K562 (cell line): ENCODE results near the gene PNPLA2. TPM values are rescaled to one million over a fixed set of nuclear protein-coding genes. Genes with fewer than 3 reads are reported as not detected.

Experiments used
- ATF1 ChIP-seq, 2 experiments: fragments of 450-650 bp in 1 of 2; IDR thresholded peaks; 2 replicates each; pipeline ENCODE4 v1.6.1; 2016; ENCODE audit warnings: missing compliant biosample characterization in 1 of 2, missing genetic modification characterization in 1 of 2
- CBFA2T2 ChIP-seq: fragments of 450-650 bp; conservative IDR thresholded peaks from 2 replicates; pipeline ENCODE4 v1.6.1; 2017; ENCODE audit warnings: mild to moderate bottlenecking
- CXXC5 ChIP-seq: fragments of 250-450 bp; sonication (Bioruptor Pico); IDR thresholded peaks from 2 replicates; pipeline ENCODE4 v1.8.0; 2022; ENCODE audit warnings: inconsistent platforms, mild to moderate bottlenecking, moderate library complexity
- FOXJ3 ChIP-seq: sonication (generic); formaldehyde crosslinking; IDR thresholded peaks from 2 replicates; pipeline ENCODE4 v1.4.0; 2020; ENCODE audit warnings: mild to moderate bottlenecking, missing genetic modification reagents
- GATAD2A ChIP-seq: fragments of 450-650 bp; IDR thresholded peaks from 2 replicates; pipeline ENCODE4 v1.6.1; 2017
- HDAC3 ChIP-seq: fragments of 450-650 bp; IDR thresholded peaks from 2 replicates; pipeline ENCODE4 v1.6.1; 2018; ENCODE audit warnings: borderline replicate concordance, mild to moderate bottlenecking, moderate library complexity; ENCODE audit not compliant: partially characterized antibody
- HNRNPL ChIP-seq: fragments of 200-400 bp; formaldehyde crosslinking; IDR thresholded peaks from 2 replicates; pipeline ENCODE4 v1.6.1; 2017; ENCODE audit warnings: low read depth, mild to moderate bottlenecking, low read length
- HOXB6 ChIP-seq: fragments of 250-450 bp; sonication (Bioruptor Pico); IDR thresholded peaks from 2 replicates; pipeline ENCODE4 v1.5.1; 2022; ENCODE audit warnings: mild to moderate bottlenecking, borderline replicate concordance
- JUN ChIP-seq, 2 experiments: sonication (generic) in 1 of 2; formaldehyde crosslinking in 1 of 2; IDR thresholded peaks; 2 replicates each; pipeline versions ENCODE4 v1.6.1 to v1.8.0; 2012 to 2022; ENCODE audit warnings: borderline replicate concordance in 2 of 2, mild to moderate bottlenecking in 2 of 2, improper control_type of control experiment in 1 of 2, low read depth in 1 of 2, low read length in 1 of 2, missing genetic modification reagents in 1 of 2
- MBD2 ChIP-seq: sonication (generic); IDR thresholded peaks from 2 replicates; pipeline ENCODE4 v1.6.1; 2016; ENCODE audit warnings: low read depth, borderline replicate concordance
- MTA3 ChIP-seq: fragments of 450-650 bp; formaldehyde crosslinking; IDR thresholded peaks from 2 replicates; pipeline ENCODE4 v1.6.1; 2017; ENCODE audit warnings: mild to moderate bottlenecking, borderline replicate concordance
- POLR3A ChIP-seq: IDR thresholded peaks from 2 replicates; pipeline ENCODE4 v1.6.1; 2011; ENCODE audit warnings: borderline replicate concordance, mild to moderate bottlenecking, moderate library complexity; ENCODE audit not compliant: insufficient read length, insufficient read depth; ENCODE audit errors: extremely low read depth
- SUPT5H ChIP-seq: fragments of 450-650 bp; IDR thresholded peaks from 2 replicates; pipeline ENCODE4 v1.6.1; 2016
- TEAD1 ChIP-seq, 2 experiments: fragments of 450-650 bp in 1 of 2; sonication (generic) in 1 of 2; formaldehyde crosslinking; IDR thresholded peaks; 2 replicates each; pipeline versions ENCODE4 v1.4.0 to v1.8.0; 2020 to 2022; ENCODE audit warnings: mild to moderate bottlenecking in 2 of 2, missing genetic modification reagents in 1 of 2
- ZNF174 ChIP-seq: fragments of 250-450 bp; sonication (Bioruptor Pico); IDR thresholded peaks from 2 replicates; pipeline ENCODE4 v1.4.0; 2020; ENCODE audit warnings: mild to moderate bottlenecking
- ZNF282 ChIP-seq: sonication (generic); formaldehyde crosslinking; IDR thresholded peaks from 2 replicates; pipeline ENCODE4 v1.8.1; 2023; ENCODE audit warnings: missing genetic modification reagents
- polyA plus RNA-seq, 8 experiments: library from polyadenylated mRNA; depleted of rRNA in 4 of 8; stranded (reverse) in 5 of 8; unstranded in 3 of 8; fragments of >200 nt; fragmentation: Nextera tagmentation in 2 of 8; fragmentation: Illumina TruSeq in 1 of 8; extraction: Ambion mirVana in 2 of 8; extraction: Trizol in 1 of 8; gene quantifications; 2 replicates each; pipeline versions ENCODE4 v1.2.1 to v1.2.3, GENCODE V29; 2011 to 2014; ENCODE audit warnings: inconsistent platforms in 1 of 8, missing spikeins in 1 of 8
- total RNA-seq, 7 experiments: library from RNA; depleted of rRNA in 6 of 7; stranded (reverse); fragments of >200 nt in 6 of 7; fragmentation: Illumina TruSeq in 2 of 7; extraction: Trizol in 2 of 7; gene quantifications; 2 replicates each; pipeline versions ENCODE4 v1.2.1 to v1.2.3, GENCODE V29; 2011 to 2021; ENCODE audit warnings: low replicate concordance in 1 of 7
- TF ChIP-seq, protein P1 (sequence below): sonication (generic); formaldehyde crosslinking; IDR thresholded peaks from 2 replicates; pipeline ENCODE4 v1.8.0; 2023; ENCODE audit warnings: mild to moderate bottlenecking, missing genetic modification reagents
- TF ChIP-seq, protein P2 (sequence below), 3 experiments: fragments of 200-800 bp in 1 of 3; sonication (Bioruptor generic) in 1 of 3; sonication (generic) in 1 of 3; formaldehyde crosslinking in 1 of 3; IDR thresholded peaks; 2 replicates each; pipeline versions ENCODE4 v1.6.1 to v1.8.0; 2016 to 2022; ENCODE audit warnings: mild to moderate bottlenecking in 2 of 3, missing compliant biosample characterization in 2 of 3, missing genetic modification characterization in 2 of 3, missing genetic modification reagents in 1 of 3
- TF ChIP-seq, protein P3 (sequence below): fragments of 250-450 bp; sonication (Bioruptor Pico); IDR thresholded peaks from 2 replicates; pipeline ENCODE4 v1.8.0; 2021; ENCODE audit warnings: moderate library complexity, mild to moderate bottlenecking, inconsistent platforms

Gene PNPLA2
- total and polyA plus RNA-seq, 9 of the 15 experiments (the other 6 are each of a cell fraction or from before 2014, with no cell fraction given) = 0.39 to 87.1 (median 8.4) TPM

DNA sequence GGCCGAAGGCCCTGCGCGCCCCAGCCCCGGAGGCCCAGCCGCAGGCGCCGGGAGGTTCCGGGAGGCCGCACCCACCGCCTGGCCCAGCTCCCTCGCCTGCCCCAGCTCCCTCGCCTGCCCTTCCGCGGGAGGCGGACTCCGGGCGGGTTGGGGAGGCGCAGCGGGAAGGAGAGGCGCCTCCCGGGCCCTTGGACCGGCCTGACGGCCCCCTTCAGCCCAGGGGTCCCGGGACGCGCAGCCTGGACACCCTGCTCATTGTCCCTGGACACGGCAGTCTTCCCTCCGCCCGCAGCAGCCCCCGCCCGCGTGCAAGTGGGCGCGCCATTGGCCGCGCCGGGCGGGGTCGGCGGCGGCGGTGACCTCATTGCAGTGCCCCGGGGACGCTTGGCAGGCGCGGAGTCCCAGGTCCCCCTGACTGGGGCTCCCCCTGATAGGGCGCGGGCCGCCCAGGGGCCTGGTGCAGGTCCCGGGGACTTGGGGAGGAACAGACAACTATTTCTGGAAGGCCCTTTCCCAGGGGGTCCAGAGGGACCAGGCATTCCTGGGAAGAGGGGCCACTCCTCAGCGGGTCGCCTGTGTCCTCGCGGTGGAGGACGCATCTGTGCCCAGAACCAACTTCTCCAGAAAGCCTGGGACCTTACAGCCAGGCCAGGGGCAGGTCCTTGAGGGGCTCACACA is 14.5 kb downstream of the PNPLA2 start (continued):
- TF ChIP-seq, protein P1, sequence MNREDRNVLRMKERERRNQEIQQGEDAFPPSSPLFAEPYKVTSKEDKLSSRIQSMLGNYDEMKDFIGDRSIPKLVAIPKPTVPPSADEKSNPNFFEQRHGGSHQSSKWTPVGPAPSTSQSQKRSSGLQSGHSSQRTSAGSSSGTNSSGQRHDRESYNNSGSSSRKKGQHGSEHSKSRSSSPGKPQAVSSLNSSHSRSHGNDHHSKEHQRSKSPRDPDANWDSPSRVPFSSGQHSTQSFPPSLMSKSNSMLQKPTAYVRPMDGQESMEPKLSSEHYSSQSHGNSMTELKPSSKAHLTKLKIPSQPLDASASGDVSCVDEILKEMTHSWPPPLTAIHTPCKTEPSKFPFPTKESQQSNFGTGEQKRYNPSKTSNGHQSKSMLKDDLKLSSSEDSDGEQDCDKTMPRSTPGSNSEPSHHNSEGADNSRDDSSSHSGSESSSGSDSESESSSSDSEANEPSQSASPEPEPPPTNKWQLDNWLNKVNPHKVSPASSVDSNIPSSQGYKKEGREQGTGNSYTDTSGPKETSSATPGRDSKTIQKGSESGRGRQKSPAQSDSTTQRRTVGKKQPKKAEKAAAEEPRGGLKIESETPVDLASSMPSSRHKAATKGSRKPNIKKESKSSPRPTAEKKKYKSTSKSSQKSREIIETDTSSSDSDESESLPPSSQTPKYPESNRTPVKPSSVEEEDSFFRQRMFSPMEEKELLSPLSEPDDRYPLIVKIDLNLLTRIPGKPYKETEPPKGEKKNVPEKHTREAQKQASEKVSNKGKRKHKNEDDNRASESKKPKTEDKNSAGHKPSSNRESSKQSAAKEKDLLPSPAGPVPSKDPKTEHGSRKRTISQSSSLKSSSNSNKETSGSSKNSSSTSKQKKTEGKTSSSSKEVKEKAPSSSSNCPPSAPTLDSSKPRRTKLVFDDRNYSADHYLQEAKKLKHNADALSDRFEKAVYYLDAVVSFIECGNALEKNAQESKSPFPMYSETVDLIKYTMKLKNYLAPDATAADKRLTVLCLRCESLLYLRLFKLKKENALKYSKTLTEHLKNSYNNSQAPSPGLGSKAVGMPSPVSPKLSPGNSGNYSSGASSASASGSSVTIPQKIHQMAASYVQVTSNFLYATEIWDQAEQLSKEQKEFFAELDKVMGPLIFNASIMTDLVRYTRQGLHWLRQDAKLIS (CRISPR knock-in tag) = peak; percentile 17; the same call in 1 of the 2 replicates
- TF ChIP-seq SUPT5H (no peak), CXXC5 (peak; percentile 60), ATF1 (CRISPR knock-in tag; IDR thresholded peaks at IDR 0.05) (no peak), ATF1 (tag; IDR thresholded peaks at IDR 0.05) (0 out of 2 replicates have a peak, but pooled peaks have one; percentile 24), FOXJ3 (CRISPR knock-in tag) (no peak), ZNF282 (no peak), JUN (IDR thresholded peaks at IDR 0.05; ENCODE audit: borderline replicate concordance, low read depth, low read length) (peak; percentile 75; the same call in 1 of the 2 replicates), JUN (CRISPR knock-in tag; IDR thresholded peaks at IDR 0.05; ENCODE audit: borderline replicate concordance) (no peak), HOXB6 (CRISPR knock-in tag) (no peak), MBD2 (peak; percentile 20; the same call in 1 of the 2 replicates), HNRNPL (0 out of 2 replicates have a peak, but pooled peaks have one; percentile 26), MTA3 (0 out of 2 replicates have a peak, but pooled peaks have one; percentile 15), CBFA2T2 (no peak), HDAC3 (no peak), GATAD2A (peak; percentile 43; the same call in 1 of the 2 replicates), TEAD1 (CRISPR knock-in tag; IDR thresholded peaks at IDR 0.05) (0 out of 4 replicates have a peak, but pooled peaks of 1 of the 2 experiments have one; percentile 30), POLR3A (no peak), ZNF174 (CRISPR knock-in tag) (no peak)
- TF ChIP-seq, protein P2, sequence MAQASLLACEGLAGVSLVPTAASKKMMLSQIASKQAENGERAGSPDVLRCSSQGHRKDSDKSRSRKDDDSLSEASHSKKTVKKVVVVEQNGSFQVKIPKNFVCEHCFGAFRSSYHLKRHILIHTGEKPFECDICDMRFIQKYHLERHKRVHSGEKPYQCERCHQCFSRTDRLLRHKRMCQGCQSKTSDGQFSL (CRISPR knock-in tag; IDR thresholded peaks at IDR 0.05) = peak; percentile 72
- TF ChIP-seq, protein P2 (tag; IDR thresholded peaks at IDR 0.05) = peak in 1 of 2 experiments; percentile 15; a peak in 1 of 4 replicates
- TF ChIP-seq, protein P3, sequence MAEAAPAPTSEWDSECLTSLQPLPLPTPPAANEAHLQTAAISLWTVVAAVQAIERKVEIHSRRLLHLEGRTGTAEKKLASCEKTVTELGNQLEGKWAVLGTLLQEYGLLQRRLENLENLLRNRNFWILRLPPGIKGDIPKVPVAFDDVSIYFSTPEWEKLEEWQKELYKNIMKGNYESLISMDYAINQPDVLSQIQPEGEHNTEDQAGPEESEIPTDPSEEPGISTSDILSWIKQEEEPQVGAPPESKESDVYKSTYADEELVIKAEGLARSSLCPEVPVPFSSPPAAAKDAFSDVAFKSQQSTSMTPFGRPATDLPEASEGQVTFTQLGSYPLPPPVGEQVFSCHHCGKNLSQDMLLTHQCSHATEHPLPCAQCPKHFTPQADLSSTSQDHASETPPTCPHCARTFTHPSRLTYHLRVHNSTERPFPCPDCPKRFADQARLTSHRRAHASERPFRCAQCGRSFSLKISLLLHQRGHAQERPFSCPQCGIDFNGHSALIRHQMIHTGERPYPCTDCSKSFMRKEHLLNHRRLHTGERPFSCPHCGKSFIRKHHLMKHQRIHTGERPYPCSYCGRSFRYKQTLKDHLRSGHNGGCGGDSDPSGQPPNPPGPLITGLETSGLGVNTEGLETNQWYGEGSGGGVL = no peak
